ENCODE measurements around the gene COL4A3.
A peak's percentile ranks its signal among the peaks of the same experiment; 100 is the strongest.

The COL4A3 gene

DNA sequence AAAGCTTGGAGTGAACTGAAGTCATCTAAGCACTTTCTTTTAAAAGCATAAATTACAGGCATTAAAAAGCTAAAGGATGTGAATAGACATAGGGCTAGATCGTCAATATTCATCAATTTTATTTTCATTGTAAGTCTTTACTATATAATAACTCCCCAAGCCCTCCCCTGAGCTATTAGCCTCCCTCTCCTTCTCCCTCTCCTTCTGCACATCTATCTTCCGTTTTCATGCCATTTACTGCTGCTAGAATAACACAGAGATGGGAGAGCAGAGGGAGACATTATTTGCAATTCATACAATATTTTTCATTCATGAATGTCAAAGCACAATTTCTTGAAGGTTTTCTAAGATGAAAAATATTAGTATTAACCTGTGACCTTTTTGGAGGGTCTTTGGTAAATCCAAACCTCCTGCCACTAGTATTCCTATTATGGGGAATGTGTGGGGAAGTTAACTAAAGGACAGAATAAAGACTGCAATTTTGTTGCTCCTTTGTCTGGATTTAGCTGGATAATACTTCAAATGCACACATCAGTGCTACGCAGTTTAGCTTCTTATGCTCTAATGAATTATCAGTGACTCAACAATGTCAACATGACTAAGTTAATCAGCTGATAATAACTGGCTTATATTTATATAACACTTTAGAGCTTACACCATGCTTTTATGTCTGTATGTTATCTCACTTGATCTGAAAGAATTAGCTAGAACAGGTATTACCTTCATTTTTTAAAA is 132.4 kb downstream of the COL4A3 start:
- DNase-seq, result no peak

DNA sequence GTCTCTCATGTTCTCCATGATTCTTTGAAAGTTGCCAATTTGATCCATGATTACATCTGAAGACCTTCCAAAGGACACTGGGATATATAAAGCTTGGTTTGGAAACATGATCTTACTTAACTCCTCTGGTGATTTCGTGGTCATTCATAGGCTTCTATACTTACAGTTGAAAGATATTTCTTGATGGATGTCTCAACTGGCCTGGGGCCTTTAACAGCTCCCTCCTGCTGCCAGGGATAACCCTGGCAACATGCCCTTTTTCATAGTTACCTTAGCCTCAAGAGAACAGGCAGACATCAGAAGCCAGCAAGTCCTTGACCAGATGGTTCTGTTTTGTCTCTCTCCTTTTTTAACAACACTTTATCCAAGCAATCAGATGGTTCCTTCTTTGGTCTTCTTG is 137.1 kb downstream of the COL4A3 start:
- no peak for DNase-seq

DNA sequence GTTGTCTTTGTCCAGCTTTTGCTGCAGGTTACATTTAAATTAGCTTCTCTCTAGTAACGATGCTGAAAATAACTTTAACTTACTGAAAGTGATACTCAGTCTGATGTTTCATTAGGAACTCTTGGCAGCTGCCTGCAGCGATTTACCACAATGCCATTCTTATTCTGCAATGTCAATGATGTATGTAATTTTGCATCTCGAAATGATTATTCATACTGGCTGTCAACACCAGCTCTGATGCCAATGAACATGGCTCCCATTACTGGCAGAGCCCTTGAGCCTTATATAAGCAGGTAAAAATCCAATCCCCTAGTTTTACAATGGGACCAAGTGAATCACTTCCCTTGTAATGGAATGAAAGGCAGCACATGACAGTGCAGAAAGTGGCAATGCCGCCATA is 144.4 kb downstream of the COL4A3 start:
- DNase-seq, result no peak

DNA sequence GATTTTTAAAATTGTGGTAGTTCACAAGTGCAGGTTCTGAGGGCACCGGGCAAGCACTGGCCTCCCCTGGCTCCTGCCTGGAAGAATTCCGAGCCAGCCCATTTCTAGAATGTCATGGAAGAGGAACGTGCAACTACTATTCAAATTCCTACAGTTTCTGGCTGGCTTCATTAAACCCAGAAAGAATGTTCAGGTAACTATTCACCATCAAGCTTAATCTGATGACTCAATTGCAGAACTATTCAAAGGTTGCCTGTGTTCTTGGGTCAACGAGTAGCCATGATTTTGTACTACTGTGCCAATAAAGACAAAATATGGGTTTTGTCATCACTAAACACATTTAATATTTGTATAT is 146.3 kb downstream of the COL4A3 start:
- no peak for DNase-seq

DNA sequence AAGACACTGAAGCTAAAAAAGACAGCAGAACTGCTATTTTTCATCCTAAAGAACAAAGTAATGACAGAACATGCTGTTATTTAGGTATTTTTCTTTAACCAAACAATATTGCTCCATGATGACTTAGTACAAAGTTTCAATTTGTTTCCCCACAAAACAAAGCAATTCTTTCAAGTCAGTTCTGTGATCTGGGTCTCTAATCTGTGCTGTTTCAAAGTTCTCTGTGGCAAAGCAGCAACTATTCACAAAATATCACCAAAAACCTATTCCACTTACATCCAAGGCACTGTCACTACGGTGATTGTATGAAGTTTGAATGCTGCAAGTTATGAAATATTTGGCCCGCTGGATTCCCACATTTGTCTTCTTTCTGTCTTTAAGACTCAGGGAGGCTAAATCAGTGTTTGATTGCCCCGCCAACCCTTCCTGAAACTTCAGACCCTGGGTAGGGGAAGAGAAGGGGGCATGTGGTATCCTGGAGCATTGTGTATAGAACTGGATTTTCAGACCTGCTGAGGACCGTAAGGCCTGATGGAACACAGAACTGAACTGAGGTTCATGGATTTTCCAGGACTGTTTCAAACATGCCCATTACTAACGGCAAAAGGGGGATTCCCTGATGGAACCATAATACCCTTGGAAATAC is 147.6 kb downstream of the COL4A3 start:
- no peak for DNase-seq

DNA sequence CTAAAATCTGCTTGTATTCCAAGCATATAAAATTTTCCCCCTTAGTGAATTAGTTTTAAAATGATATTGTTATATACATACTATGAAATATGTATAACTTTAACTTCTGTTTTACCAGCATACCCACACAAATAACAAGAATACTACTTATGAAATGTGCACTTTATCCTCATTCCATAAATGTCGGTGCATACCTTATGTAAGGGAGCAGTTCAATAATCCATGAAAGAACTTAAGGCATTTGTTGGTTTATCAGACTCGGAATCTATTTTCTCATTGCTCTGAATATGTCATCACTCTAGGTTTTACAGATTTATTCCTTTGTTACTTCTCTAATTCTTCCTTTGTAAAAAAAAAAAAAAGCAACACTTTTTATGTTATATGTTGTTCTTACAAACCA is 148.2 kb downstream of the COL4A3 start:
- DNase-seq, result no peak

DNA sequence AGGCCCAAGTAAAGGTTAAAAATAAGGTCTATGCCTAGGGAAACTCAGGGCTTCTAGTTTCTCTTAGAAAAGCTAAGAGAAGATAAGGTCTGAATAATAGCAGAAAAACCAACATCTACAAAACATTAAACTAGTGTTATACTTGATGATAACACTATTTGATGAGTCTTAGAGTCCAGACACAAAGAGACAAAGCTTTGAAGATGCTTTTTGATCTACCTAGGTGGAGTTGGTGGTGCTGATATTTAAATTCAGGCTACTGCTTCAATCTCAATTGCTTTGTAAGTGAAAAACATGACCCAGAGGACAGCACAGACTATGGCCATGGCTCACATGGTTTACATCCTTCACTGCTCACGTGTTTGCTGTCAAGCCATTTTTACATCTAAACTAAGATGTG is 148.9 kb downstream of the COL4A3 start:
- DNase-seq, result no peak

DNA sequence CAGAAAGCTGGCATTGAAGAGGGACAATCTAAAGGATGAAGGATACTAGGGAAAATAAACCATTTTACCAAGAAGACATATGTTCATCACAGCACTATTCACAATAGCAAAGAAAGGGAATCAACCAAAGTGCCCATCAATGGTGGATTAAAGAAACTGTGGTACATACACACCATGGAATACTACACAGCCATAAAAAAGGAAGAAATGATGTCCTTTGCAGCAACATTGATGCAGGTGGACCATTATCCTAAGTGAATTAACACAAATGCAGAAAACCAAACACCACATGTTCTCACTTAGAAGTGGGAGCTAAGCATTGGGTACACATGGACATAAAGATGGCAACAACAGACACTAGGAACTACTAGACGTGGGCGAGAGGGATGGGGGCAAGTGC is 153.4 kb downstream of the COL4A3 start:
- DNase-seq, result no peak

DNA sequence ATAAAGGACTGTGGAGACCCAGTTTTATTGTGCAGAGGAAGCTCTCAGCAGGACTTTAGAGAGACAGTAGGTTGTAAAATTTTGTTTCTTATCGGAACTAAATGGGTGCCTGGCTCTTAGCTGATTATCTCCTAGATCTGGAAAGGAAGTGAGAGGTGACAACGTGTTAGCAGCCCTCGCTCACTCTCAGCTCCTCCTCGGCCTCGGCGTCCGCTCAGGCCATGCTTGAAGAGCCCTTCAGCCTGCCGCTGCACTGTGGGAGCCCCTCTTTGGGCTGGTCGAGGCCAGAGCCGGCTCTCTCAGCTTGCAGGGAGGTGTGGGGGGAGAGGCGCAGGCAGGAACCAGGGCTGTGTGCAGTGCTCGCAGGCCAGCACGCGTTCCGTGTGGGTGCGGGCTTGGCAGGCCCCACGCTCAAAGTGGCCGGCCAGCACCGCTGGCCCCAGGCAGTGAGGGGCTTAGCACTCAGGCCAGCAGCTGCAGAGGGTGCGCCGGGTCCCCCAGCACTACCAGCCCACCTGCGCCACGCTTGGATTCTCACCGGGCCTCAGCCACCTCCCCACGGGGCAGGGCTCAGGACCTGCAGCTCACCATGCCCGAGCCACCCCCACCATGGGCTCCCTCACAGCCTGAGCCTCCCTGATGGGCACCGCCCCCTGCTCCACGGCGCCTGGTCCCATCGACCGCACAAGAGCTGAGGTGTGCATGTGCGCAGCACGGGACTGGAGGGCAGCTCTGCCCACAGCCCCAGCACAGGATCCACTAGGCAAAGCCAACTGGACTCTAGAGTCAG is 156.1 kb downstream of the COL4A3 start:
- DNase-seq, result no peak

DNA sequence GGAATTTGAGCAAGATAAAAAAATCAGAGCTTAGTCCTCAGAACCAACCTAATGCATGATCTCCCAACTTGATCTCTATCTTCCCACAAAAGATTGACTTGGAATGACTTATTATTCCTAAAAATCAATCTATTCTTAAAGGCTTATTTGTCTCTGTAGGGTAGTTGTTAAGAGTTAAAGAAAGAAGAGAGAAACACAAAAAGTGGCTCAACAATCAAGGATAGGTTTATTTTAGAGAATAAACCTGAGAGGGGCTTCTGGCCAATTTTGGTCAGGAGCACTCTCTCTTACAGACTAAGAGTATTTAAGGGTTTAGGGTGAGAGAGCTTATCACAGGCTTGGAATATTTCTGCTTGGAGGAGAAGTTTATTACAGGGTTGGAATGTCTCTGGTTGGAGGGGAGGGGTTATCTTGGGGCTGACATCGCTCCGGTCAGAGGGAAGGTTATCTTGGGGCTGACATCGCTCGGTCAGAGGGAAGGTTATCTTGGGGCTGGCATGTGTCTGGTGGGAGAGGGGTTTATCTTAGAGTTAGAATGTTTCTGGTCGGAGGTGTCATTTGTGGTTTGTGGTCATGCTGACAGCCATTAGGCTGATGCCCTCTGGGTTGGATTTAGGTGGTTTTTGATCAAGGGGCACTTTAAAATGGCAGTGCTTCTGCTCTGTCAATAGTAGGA is 158.2 kb downstream of the COL4A3 start:
- DNase-seq, result no peak

DNA sequence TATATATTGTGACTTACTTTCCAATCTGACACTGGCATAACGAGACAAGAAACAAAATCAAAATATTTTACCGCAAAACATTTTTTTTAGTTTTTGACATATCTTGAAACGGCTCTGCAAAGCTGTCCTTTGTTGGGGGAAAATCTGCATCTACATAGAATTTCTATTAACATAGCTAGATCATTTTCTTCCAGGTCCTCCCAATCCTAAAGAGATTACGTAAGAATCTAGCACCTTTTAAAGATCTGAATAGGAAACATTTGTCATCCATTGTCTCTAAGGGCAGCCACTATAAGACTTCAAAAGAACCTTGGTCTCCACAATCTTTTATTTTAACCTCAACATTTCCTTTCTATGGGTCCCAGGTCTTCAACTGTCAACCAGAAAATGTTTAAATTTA is 159.4 kb downstream of the COL4A3 start:
- DNase-seq, result no peak

DNA sequence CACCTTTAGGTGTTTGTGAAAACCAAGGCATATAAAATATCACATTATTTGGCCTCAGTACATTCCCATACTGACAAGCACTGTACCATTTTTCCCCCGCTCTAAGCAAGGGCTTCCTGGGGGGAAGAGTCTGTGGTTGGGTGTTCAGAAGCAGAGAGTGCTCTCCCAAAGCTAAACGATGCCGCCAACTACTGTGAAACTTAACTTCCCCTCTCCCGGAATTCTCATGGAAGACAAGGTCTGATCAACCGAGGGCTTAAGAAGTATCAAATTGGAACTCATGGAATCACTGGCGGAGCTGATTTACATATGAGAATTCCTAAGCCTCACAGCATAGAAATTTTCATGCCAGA is 160.2 kb downstream of the COL4A3 start:
- peak; percentile 31 for DNase-seq

DNA sequence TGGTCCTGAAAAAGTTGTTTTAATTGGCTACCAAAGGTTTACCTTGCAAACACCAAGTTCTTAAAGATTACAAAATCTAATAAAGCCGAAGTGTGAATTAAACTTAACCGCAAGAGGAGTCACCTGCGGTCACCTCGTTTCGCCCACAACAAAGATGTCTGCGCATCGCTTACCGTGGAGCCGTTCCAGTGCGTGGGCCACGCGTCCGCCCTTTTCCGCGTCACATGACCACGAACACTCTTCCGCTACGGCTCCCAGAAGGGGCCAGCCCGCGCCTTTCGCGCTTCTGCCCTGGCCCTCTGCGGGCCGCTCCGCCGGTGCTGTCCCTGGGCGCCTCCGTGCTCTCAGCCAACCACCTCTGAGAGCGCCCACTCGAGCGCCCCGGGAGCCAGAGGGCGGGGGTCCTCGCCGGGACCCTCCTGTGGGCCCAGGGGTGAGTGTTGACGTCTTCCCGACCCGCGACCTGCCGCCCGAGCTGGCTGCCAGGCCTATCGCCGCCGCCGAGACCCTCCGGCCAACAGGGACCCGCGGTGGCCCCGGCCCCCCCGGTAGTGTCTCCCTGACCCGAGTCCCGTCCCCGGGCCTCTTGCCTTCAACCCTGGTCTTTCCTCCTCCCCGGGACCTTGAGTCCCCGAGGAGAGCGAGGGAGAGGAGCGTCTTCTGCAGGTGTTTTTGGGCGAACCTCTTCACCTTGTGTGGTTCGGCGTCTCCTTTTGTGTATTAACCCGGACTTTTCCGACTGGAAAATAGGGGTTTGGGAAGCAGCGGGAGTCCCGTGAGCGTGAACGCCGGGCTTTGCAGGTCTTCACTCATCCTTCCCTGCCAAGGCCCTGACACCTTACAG is 160.8 kb downstream of the COL4A3 start, which contains the start of gene MFF:
Gene MFF (plus strand): TSS at position 257 of the 844 bp plus-strand sequence. CDS start 5,415 bp downstream, outside the sequence.
- DNase-seq, result peak; percentile 95

DNA sequence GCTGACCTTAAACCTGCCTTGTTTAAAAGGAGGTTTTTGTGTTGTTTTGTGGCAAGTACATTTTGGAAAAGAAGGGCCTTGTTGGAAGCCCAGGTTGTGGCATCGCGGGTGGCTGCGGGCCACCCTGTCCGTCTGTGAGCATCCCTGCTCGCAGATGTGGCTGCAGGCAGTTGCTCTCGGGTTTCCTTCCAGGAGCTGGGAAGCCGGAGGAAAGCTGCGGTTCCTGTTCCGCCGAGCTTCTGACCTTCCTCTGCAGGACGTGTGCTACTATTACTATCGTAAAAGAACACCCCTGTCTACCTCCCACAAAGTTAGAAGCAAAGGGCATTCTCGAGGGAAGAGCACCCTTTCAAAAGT is 161.4 kb downstream of the COL4A3 start:
- no peak for DNase-seq

DNA sequence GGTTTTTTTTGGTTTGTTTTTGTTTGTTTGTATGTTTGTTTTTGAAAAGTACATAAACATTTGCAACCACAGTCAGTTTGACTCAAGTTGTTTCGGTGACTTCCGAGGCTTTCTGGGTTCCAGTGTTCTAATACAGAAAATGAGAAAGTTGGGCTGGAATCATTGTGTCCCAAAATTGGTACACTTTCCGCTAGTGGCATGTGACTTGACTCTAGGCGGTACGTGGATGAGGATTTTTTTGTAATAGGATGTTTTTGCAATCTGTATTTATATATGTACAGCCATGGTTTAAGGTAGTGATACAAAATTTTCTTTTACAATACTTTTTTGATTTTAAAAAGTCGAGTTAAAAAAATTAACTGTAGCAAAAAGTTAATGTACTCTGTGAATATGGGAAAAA is 162.4 kb downstream of the COL4A3 start:
- DNase-seq, result no peak

DNA sequence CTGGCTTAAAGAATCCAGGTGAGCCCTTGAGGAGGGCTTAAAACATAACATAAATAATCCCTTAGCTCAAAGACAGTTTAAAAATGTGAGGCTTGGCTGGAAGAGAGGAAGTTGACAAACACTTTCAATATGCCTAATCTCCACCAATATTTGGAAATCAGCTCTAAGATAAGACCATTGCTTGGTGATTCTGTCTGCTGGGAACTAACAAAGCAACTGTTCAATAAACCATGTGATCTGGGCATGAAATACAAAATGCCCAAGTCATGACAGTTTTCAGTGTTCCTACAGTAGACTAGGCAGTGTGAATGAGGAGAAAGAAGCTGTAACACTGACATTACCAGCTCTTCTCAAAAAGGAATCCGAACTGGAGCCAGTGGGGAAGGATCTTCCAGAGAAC is 171.3 kb downstream of the COL4A3 start:
- DNase-seq, result no peak

DNA sequence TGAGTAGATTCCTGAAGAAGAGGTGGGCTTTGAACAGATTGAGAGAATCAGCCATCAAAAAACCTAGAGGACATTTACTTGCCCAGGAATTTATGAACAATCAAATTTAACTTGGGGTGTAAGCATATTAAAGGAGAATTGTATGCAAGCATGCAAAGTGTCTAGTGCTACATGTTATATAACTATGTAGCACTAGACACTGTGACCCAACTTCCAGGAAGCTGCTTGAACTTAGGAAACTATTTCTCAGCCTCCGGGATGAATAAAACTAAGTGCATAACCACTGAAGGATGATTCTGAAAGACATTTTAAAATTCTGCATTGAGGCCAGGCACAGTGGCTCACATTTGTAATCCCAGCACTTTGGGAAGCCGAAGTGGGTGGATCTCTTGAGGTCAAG is 173.0 kb downstream of the COL4A3 start:
- no peak for DNase-seq

DNA sequence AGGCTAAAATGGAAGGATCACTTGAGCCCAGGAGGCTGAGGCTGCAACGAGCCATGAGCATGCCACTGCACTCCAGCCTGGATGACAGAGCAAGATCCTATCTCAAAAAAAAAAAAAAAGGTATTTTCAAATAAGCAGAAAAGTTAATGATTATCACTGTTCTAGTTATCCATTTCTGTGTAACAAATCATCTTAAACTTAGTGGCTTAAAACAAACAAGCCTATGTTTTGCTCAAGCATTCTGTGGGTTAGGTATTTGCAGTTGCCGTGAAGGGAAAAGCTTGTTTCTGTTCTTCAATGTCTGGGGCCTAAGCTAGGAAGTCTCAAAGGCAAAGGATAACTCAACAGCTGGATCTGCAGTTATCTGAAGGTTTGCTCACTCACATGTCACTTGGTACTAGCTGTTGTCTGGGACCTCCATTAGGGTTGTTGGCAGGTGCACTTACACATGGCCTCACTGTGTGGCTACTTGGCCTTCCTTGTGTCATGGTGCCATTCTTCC is 174.7 kb downstream of the COL4A3 start:
- no peak for DNase-seq

DNA sequence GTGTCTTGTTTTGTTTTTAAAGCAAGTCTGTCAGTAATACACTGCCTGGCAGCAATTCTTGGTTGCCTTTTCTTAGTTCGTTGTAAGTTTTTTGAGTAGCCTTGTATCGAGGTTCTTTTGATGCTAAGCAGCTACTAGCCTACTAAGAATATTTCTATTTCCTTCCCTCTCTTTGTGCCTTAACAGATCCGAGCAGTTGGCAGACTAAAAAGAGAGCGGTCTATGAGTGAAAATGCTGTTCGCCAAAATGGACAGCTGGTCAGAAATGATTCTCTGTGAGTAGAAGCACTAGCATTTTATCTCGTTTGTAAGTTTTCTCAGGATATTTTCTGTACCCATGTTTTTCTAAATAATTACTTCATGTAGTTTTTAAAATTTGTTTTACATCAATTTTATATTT is 175.7 kb downstream of the COL4A3 start:
- no peak for DNase-seq

DNA sequence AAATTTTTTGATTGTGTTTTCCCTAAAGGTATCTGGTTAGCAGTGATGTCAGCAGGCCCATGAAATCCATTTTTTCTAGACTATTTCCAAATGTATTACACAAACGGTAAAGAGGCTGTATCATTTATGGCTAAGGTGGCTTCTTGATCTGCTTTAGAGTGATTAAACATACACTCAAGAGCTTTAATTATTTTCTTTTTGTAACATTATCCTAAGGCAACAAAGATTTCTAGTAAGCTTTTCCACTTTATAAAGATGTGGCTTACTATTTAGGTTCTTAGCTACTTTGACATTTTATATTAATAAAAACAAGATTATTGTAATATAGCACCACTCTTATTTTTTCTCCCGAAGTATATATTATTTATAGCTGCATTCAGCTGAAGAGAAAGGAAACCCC is 177.1 kb downstream of the COL4A3 start:
- no peak for DNase-seq

DNA sequence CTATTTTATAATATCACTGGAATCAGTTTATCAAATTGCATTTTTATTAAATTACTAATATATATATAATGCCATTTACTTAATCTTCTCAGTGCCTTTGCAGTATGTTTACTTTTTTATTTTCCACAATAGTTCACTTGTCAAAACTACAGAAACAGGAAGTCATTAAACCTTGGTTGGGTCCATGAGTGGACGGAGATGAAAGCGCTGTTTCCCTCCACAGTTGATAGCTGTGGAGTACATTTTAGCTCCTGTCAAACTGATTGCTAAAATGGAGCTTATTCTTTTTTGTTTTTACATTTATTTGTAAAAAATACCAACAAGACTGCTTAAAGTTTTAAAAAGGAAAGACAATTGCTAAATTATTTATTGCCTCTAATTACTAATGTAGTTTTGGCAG is 179.8 kb downstream of the COL4A3 start:
- no peak for DNase-seq

DNA sequence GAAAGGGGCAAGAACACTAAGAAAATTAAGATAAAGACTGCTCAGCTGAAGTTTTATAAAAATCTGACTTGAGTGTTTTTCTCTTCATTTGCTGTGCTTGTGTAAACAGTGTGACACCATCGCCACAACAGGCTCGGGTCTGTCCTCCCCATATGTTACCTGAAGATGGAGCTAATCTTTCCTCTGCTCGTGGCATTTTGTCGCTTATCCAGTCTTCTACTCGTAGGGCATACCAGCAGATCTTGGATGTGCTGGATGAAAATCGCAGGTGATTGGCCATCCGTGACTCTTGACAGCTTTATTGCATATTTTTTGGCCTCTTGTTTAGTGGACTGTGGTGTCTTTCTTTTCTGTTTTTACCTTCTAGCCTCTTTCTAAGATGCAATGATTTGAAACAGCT is 182.7 kb downstream of the COL4A3 start:
- no peak for DNase-seq

DNA sequence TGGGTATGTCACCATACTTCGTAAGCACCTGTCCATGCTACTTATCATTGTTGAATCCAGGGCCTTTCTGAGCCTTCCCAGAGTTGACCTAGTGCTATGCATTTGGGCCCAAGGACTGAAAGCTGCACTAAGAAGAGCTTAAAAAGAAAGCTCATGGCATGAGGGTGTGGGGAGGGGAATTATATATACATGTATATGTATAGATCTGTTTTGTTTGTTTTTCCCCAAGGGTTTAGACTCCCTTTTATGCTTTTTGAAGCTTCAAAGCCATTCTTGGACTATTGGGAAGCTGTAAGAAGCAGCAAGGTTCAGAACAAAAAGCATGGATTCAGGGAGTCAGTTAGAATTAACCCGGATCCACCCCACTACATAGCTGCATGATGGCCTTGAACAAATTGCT is 183.9 kb downstream of the COL4A3 start:
- DNase-seq, result no peak
